ENCODE results near the gene IFT74. TPM values are rescaled to one million over a fixed set of nuclear protein-coding genes. Genes with fewer than 3 reads are reported as not detected.

IFT74 gene
- total RNA-seq, 1 donor = 21.4 TPM

DNA sequence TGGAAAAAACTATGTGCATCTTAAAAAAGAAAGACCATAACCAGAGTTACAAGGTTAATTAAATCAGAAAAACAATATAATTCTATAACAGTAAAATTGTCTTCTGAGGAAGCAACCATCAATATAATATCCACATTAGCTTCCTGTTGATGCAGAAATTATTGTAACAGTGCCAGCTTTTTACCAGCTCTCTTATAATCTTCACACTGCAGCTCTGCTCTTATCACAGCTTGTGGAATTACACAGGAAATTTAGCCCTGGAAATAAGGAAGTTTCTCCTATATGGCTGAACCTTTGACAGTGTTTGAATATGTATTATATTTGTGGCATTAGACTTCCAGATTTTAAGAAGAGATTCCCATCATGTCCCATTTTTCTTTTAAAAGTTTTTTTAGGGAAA is 103.7 kb downstream of the IFT74 start:
- no peak overlapping the region for H3K4me3 ChIP-seq (ENCODE audit: low read depth, low read length)
- peak; percentile 4 for DNase-seq (ENCODE audit: low read depth)
- TF ChIP-seq, protein P1, sequence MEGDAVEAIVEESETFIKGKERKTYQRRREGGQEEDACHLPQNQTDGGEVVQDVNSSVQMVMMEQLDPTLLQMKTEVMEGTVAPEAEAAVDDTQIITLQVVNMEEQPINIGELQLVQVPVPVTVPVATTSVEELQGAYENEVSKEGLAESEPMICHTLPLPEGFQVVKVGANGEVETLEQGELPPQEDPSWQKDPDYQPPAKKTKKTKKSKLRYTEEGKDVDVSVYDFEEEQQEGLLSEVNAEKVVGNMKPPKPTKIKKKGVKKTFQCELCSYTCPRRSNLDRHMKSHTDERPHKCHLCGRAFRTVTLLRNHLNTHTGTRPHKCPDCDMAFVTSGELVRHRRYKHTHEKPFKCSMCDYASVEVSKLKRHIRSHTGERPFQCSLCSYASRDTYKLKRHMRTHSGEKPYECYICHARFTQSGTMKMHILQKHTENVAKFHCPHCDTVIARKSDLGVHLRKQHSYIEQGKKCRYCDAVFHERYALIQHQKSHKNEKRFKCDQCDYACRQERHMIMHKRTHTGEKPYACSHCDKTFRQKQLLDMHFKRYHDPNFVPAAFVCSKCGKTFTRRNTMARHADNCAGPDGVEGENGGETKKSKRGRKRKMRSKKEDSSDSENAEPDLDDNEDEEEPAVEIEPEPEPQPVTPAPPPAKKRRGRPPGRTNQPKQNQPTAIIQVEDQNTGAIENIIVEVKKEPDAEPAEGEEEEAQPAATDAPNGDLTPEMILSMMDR (IDR thresholded peaks at IDR 0.05; ENCODE audit: insufficient read depth, low read length) = no peak

DNA sequence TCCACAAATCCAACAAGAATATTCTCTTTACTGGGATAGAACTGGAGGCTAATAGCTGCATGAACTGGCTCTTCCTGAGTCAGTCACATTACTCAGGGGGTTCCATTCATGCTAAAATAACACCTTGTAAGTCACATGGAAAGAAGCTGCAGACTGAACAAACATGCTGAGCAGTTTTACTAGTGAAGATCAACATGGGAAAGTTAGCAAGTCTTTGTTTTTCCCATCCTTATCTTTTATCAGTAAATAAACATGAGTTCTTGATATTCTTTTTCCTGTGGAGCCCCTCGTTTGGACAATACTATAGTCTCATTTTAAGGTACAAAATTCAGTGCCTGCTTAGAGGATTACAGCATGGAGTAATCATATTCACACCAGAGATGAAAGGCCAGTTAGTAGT is 109.1 kb downstream of the IFT74 start:
- DNase-seq (ENCODE audit: low read depth) = no peak
- TF ChIP-seq, protein P1 (IDR thresholded peaks at IDR 0.05; ENCODE audit: insufficient read depth, low read length) = no peak
- H3K4me3 ChIP-seq (ENCODE audit: low read depth, low read length) = no peak overlapping the region

DNA sequence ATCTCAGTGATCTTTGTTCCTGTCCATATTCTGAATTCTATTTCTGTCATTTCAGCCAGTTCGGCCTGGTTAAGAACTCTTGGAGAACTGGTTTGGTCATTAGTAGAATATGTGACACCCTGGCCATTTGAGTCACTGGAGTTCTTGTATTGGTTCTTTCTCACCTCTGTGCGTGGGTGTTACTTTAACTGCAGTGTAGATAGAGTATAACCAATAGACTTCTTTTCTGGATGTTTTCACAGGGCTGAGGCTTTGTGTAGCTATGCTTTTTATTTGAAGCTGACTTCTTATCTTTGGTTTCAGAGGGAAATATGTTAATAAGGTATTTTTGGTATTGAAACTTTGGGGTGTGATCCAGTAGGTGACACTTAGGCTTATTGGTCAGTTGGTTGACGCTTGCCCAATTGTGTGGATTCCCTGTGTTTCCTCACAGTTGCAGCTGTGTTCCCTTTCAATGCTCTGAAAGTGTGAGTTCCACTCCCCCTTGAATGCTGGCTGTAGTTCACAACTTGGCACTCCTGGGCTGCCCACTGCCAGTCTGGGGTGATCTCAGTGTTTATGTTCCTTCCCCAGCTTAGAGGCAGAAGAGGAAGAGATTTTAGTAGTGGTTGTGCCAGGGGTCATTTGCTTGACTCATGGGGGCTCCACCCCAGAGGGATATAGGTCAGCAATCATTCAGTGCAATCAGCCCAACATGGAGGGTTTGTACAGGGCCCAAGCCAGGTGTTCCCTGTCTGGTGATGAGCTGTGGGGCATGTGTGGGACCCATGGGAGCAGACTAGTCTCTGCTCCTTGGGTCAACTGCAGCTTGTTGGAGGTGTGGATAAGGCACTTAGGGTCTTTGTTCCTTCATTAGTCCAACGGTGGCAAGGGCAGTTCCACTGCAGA is 117.9 kb downstream of the IFT74 start:
- TF ChIP-seq, protein P1 (IDR thresholded peaks at IDR 0.05; ENCODE audit: insufficient read depth, low read length) = no peak
- DNase-seq (ENCODE audit: low read depth) = no peak
- no peak overlapping the region for H3K4me3 ChIP-seq (ENCODE audit: low read depth, low read length)

DNA sequence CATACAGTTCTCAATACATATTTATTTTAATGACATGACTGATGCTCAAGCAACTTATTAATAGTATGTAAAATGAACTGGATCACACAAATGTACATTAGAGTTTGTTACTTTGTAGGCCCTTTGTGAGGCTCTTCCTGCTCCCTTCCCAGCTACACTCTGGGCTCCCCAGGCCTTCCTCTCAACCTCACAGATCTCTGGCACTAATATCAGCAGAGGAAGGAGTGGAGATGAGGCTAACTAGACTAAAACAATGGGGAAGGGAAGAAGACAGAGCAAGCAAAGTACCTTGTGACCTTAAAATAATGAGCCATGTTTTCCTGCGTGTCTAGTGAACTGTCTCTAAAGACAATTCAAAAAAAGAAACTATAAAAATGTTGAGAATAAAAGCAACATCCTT is 122.5 kb downstream of the IFT74 start:
- no peak for DNase-seq (ENCODE audit: low read depth)
- no peak overlapping the region for H3K4me3 ChIP-seq (ENCODE audit: low read depth, low read length)
- TF ChIP-seq, protein P1 (IDR thresholded peaks at IDR 0.05; ENCODE audit: insufficient read depth, low read length) = no peak

- no peak overlapping the region for H3K4me3 ChIP-seq (ENCODE audit: low read depth, low read length)
- TF ChIP-seq, protein P1 (IDR thresholded peaks at IDR 0.05; ENCODE audit: insufficient read depth, low read length) = no peak
- DNase-seq (ENCODE audit: low read depth) = no peak
Observed at GRCh38 chr9:27085456-27085855, 129.2 kb downstream of the IFT74 start.

DNA sequence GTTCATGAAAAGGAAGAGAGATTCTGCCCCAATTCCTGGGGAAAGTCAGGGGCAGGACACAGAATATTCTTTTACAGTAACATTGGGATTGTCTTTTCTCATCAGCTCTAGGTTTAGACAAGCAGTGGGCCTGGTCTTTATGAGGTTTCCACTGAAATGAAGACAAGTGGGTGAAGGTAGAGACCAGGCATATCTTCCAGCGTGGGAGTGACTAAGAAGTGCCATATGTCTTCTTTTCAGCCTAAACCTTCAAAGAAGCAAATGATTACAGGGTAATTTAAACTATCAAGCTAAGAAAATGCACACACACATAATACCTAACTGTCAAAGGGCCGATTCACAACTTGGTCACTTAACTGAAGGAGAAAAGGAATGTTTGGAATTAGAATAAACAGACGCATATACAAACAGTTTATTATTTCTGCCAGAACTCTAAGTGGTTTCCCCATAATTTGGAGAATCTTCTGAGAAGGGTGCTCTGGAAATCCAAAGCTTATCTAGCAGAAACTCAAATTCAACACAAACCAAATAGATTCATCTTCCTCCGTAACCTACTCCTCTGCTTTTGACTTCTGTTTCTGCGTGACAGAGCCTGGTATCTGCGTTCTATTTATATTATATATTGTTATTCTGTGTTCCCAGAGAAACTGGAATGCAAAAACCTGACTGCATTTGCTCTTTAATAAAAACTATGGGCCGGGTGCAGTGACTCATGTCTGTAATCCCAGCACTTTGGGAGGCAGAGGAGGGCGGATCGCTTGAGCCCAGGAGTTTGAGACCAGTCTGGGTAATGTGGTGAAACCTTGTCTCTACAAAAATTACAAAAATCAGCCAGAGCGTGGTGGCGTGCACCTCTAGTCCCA is 130.8 kb downstream of the IFT74 start:
- H3K4me3 ChIP-seq (ENCODE audit: low read depth, low read length) = no peak overlapping the region
- peak; percentile 50 for DNase-seq (ENCODE audit: low read depth)
- TF ChIP-seq, protein P1 (IDR thresholded peaks at IDR 0.05; ENCODE audit: insufficient read depth, low read length) = no peak

All from fibroblast of the aortic adventitia (primary cell).